Raji (cell line): Measurements from ENCODE around the gene MX2.

Experiments used
- POLR2A ChIP-seq: IDR thresholded peaks from 2 replicates; pipeline ENCODE4 v1.6.1; 2011; ENCODE audit warnings: low read depth, low read length, control low read depth; ENCODE audit not compliant: insufficient read depth

The MX2 gene

DNA sequence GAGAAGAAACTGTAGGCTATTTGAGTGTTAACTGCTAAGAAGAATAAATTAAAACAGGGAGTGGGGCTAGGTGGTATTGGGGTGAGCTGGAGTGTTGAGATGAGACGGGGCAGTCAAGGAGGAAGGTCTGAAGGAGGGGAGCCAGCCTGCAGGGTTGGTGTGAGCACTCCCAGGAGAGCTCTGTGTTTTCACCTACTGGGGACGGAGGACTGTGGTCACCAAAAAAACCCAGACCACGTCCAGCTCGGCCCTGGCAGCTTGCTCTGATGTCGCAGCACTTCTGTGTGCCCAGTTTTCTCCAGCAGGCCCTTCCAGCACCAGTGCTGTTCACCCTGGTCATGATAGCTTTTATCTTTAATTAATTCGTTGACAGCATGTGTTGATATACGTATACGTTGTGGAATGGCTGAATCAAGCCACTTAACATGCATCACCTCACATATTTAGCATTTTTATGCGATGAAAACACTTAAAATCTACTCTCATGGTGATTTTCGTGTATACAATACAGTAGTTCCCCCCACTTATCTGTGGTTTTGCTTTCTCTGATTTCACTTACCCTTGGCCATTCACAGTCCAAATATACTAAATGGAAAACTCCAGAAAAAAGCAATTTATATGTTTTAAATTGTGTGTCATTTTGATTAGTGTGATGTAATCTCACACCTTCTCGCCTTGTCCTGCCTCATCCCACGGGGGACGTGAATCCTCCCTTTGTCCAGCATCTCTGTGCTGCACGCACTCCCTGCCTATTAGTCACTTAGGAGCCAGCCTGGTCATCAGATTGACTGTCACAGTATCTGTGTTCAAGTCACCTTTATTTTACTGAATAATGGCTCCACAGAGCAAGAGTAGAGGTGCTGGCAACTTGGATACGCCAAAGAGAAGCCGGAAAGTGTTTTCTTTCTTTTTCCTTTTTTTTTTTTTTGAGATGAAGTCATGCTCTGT lies 32.9 kb upstream of the MX2 start:
- TF ChIP-seq POLR2A = no peak

DNA sequence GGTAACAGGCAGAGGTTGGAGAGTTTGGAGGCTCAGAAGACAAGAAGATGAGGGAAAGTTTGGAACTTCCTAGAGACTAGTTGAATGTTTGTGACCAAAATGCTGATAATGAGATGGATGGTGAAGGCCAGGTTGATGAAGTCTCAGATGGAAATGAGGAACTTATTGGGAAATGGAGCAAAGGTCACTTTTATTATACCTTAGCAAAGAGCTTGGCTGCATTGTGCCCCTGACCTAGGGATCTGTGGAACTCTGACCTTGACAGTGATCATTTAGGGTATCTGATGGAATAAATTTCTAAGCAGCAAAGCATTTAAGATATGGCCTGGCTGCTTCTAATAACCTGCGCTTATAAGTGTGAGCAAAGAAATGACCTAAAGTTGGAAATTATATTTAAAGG lies 28.1 kb upstream of the MX2 start:
- no peak for TF ChIP-seq POLR2A

DNA sequence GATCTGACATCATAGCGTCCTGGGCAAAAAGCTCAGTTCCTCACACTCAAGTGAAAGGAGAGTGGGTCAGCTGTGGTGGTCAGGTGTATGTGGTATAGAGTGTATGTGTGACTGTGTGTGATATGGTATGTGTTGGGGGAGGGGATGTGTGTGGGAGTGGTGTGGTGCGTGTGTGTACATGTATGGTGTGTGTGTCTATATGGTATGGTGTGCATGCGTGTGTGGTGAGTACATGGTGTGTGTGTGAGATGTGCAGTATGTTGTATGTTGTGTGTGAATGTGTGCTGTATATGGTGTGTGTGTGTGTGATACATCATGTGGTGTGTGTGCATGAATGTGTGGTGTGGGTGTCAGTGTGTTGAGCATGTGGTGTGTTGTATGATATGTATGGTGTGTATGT lies 24.3 kb upstream of the MX2 start:
- no peak for TF ChIP-seq POLR2A

DNA sequence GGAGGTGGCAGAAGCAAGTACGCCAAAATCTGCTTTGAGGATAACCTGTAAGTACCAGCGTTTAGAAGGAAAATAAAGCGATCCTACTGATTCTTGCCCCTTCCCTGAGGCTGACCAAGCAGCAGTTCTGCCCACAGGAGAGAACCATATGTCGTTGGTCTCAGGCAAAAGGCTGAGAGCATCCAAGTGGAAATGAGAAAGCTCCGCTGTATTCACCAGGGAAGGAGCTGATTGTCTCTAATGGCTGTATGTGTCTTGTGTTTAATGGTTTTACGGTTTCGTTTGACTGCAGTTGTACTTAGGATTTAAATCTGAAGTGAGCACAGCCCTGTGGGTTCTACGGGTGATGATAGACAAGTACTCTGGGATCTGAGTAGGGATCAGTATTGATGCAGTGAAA lies 23.4 kb upstream of the MX2 start:
- TF ChIP-seq POLR2A = no peak

DNA sequence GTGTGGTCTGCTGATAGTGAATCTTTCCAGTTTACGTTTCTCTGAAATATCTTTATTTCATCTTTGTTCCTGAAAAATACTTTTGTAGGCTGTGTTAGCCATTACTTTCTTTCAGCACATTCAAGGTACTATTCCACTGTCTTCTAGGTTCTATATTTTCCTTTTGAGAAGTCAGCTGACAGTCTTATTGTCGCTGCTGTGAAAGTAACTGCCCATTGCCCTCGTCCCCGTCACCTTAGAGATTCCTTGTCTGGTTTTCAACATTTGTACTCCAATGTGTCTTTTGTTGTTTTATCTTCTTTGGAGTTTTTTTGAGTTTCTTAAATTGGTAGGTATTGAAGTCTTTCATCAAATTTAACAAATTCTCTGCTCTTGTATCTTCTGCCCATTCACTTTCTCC lies 19.8 kb upstream of the MX2 start:
- no peak for TF ChIP-seq POLR2A

DNA sequence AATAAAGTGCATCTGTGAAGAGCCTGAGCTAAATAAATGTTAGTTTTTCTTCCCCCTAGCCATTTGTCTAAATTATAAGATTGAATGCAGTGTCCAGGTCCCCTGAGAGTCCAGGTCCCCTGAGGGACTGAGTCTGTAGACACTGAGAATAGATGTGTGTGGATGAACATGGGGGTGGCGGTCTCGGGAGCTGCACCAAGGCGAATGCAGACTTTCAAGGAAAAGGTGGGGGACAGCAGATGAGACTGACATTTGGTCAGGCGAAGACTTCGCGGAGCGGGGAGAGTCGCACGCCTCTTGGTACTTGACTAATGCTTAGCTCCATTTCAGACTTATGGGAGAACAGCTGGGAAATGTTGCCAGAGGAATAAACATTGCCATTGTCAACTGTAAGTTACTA lies 17.7 kb upstream of the MX2 start:
- TF ChIP-seq POLR2A = no peak

DNA sequence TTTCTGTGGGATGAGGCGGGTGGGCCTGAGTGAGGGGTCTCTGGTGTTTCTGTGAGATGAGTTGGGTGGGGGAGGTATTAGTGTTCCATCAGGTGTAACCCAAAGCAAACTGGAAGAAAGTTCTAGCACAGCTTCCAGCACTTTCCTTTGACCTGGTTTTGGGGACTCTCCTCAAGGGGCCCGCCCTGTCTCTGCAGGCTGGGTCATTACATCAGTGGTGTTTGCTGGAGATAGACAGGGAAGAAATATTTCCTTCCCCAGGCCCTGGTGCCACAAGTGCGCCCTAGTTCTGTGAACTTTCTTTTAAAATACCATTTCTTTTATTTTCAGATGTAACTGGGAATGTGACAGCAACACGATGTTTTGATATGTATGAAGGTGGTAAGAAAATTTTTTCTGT lies 16.5 kb upstream of the MX2 start:
- no peak for TF ChIP-seq POLR2A

DNA sequence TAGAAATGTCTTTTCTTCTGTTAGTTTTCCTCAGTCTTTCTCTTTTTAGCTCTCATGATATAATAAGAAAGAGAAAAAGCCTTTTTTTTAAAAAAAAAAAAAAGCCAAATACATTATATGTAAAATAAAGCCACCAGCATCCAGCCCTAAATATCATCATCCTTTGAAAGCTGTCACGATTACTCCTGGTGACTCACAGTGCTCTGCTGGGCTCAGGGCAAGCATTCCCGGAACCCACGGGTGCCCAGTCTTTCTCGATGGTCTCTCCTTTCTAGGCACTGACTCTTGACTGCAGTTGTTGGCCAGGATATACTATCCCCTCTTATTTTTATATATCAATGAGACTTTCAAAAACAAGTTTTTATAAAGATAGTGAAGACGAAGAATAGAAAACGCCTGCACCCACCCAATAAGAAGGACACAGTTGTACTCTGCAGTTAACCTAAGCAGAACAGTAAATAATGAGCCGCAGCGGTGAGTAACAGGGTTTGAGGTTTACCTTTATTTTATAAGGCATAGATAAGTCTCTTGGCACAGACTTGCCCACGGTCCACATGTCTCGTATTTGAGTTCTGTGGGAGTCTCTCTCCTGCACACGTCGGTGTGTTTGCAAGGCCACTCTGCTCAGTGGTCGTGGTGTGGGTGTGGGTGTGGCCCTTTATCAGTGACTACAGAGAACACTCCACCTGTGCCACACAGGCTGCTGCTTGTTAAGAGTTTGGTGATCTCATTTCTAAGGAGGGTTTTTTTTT lies 15.7 kb upstream of the MX2 start:
- no peak for TF ChIP-seq POLR2A

DNA sequence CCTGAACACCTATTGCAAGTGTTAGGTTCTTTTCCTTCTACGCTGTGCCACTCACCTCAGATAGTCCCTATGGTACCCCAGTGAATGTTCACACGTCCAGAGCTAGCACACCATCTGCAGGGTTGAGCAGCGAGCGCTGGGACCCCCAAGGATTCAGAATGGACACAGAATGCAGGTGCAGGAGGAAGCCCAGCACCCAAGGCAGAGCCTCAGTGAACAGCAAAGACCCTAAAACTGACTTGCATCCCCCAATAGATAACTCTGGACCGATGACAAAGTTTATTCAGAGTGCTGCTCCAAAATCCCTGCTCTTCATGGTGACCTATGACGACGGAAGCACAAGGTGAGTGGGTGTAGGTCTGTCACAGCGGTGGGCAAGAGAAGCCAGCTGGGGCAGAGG lies 15.1 kb upstream of the MX2 start:
- TF ChIP-seq POLR2A = no peak

DNA sequence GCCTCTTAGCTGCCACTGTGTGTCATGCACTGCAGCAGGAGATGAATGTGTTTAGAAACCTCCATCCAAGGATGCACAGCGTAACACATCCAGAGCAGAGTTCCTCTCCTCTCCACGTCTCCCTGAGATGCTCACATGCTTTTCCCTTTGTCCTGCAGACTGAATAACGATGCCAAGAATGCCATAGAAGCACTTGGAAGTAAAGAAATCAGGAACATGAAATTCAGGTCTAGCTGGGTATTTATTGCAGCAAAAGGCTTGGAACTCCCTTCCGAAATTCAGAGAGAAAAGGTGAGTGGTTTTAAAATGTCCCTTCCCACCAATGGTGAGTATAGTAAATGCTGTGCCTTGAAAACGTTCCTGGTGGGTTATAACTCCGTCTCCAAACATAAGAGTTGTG lies 13.4 kb upstream of the MX2 start:
- TF ChIP-seq POLR2A = no peak

DNA sequence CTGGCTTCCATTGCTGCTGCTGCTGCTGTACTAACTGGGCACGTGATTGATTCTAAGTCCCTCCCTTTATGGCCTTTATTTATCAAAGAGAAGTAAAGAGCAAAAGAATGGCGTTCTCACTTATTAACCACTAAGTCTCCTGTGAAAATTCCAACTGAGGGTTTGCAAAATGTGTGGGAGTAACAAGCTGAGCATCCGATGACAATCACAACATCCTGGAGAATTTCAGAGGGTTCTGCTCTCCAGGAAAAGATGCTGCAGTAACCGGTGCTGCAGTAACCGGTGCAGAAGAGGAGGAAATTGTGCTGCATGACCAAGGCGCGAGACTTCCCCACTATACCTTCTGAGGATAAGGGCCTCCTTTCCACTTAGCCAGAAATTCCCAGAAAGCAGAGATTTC lies 12.7 kb upstream of the MX2 start:
- no peak for TF ChIP-seq POLR2A

DNA sequence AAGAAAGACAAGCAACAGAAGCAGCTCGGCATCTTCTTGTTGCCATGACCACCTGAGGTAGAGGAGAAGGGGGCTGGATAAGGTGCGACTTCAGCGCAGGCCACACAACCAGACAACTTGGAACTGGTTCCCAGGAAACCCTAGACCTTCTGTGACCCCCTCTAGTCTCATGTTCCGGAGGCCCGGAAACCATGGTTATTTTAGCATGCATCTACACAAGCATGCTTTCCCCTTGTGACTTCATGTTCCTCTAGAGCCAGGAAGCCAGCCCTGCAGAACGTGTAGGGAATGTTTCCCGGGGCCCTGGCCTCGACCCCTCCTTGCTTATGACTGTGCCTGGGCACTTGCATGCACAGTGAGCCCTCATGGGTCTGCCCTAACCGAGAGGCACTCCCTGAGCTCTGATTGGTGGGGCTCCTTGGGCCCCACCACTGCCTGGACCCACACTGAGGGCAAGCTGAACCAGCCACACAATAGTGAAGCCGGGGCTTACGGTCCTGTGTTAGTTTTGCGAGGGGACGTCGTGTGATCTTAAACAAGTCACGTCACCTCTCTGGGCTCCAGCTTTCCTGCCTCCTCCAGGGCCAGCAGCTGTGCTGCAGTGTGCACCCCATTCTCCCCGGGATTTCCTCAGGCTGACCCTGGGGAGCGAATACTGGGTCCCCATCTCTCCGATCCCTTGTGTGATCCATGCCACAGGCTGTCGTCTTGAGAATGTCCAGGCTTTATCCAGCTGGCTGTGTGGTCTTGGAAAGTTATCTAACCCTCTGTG lies 12.0 kb upstream of the MX2 start:
- no peak for TF ChIP-seq POLR2A

DNA sequence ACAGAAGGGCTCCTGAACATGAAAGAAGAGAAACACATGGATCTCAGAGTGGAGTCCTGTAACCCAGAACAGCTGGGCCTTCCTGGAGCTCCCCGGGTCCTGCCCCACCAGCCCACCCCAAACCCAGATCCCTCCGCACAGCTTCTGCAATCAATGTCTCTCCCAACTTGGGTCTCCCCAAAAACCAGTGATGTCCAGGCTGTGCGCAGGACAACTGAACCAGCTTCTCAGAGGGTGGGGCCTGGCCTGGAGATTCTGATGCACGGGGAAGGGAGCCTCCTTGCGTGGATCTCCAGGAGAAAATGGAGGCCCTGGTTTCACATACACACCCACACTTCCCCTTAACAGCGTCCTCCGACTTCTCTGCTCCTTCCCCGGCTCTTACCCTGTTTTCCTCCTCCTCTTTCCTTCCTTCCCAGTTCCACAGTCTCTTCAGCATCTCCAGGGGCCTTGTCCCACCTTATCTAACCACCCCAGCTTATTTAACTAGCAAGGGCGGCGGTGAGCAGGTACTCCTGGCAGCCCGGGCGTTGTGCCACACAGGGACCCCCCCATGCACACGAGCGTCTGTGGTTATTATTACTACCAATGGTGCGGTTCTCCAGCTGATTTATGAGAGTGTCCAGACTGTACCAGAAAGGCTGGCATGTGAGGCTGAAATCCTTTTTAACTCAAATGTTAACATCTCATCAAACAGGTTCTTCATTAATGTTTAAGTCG lies 11.2 kb upstream of the MX2 start:
- no peak for TF ChIP-seq POLR2A

DNA sequence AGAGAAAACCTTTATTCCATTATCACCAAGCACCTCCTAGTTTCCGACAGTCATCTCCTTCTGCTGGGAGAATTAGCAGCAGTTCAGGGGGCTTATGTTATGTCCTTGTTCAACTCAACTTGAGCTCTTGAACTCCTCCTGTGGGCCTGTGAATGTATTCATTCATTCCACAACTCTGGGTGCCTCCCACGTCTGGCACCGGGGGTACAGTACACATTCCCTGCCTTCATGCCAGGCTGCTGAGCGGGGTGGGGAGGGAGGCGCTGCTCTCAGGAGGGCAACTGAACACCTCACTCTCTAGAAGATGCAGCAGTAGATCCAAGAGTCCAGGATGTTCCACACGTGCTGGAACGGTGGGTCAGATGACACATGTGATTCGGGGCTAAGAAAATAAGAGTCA lies 4.3 kb upstream of the MX2 start:
- no peak for TF ChIP-seq POLR2A
